GM18909 (cell line): ENCODE measurements around the gene GALNT17.
"Not testable (repeated sequence)": the region's sequence is repeated elsewhere in the genome, so short reads cannot be mapped to it uniquely, and the experiment has no call there.

Experiments
- ATAC-seq: cut with Tn5 transposase; IDR thresholded peaks from one replicate; pipeline ENCODE4 v1.9.1; 2021; ENCODE audit warnings: mild to moderate bottlenecking; ENCODE audit not compliant: unreplicated experiment, poor library complexity

Gene GALNT17

DNA sequence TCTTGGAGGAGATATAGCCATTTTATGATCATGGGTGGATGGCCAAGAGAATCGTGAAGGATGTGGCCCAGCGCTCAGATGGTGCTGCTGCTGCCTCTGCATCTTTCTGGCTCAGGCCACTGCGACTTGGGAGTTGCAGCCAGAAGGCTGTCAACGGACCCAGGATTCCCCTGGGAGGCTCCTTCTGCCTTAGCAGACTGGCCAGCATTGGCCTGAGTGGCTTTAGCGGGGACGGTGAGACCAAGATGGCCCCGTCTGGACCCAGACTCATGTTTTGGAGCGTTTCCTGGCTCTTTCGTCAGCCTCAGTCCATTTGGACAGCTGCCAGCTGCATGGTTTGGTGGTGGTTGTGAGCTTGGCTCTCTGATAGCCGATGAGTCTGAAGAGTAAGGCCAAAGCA lies 97.2 kb downstream of the GALNT17 start:
- no peak for ATAC-seq

DNA sequence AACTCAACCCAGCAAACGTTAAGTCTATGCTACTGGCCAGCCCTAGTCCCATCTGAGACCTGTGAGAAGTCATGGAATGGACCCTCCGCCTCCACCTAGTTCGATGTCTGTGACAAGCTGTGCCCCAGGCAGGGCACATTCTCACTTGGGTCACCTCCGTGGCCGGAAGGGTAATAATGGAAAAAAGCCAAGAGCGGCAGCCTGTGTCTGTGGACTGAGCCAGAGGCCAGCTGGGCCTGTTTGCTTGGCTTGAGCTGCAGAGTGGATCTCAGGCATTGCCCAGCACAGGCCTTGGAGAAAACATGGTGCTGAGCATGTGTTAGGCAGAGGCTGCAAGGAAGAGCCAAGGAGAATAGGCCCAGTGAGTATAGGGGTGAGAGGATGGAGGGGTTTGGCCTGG lies 97.8 kb downstream of the GALNT17 start:
- no peak for ATAC-seq

- ATAC-seq = no peak
Observed at GRCh38 chr7:71235253-71235652, 103.3 kb downstream of the GALNT17 start.

- no peak for ATAC-seq
Observed at GRCh38 chr7:71236230-71237105, 104.5 kb downstream of the GALNT17 start.

DNA sequence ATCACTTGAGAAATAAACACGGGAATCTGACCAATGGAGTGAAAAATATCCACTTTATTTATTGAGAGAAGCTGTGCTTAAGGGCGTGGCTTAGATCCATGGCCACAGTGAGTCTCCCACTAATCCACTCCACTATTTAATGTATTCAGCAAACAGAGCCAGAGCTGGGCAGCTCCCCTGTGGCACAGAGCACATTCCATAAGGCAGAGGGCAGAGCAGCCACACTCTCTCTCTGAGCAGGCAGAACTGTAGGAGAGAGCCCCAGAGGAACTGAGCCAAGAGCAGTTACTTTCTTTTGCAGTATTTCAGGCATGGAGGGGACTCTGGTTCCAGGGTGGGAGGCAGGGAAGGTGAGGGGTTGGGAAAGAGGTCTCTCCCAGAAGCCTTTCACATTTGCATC lies 106.0 kb downstream of the GALNT17 start:
- ATAC-seq = no peak

- no peak for ATAC-seq
Observed at GRCh38 chr7:71238581-71239295, 106.8 kb downstream of the GALNT17 start.

GRCh38 chr7:71239586-71240268 lies 107.8 kb downstream of the GALNT17 start:
- no peak for ATAC-seq

DNA sequence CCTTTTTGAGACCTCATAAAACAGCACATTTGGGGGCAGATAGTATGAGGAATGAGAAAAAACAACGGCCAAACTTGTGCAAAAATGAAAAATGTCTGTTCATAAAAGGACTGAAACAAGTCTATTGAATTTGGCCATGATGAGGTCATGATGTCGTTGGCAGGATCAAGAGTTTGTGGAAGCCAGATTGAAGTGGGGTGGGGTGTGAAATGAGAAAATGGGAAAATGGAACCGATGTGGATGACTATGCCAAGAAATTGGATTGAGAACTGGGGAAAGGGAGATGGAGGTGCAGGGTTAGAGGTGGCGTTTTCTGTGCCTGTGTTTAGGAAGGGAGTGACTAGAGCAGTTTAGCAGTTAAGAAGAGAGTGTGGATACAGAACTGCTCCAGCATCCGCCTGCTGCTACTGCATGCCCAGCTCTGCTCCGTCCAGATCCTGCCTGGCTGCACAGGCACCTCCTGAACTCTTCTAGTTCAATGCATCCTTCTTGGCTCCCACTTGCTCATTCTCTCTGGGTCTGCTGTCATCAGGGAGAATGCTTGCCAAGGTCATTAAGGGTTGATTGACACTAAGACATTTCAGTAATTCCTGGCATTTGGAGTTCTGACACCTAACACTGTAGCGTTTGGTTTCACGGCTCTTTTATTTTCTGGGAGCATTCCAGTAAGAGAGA lies 111.9 kb downstream of the GALNT17 start:
- ATAC-seq = no peak

DNA sequence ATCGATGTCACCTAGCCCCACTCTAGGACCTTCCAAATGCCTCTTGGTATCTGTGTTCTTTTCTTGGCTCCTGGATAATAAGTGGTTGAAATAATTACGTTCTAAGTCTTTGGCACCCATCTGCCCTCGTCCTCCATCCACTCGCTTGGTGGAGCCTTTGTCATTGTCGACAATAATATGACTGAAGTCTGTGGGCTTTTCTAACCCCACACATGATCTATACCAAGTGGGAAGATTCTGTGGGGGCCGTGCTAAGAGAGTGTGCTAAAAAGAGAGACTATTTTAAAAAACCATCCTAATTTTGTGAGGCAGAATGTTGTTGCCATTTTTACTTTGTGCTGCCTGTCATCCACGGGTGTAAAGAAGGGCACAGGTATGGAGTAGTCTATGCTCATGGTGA lies 113.1 kb downstream of the GALNT17 start:
- no peak for ATAC-seq

- ATAC-seq = no peak
Observed at GRCh38 chr7:71251706-71252105, 119.8 kb downstream of the GALNT17 start.

GRCh38 chr7:71254751-71255150 lies 122.8 kb downstream of the GALNT17 start:
- no peak for ATAC-seq

- no peak for ATAC-seq
Observed at GRCh38 chr7:71255537-71256178, 123.7 kb downstream of the GALNT17 start.

- ATAC-seq = no peak
Observed at GRCh38 chr7:71261066-71261465, 129.1 kb downstream of the GALNT17 start.

DNA sequence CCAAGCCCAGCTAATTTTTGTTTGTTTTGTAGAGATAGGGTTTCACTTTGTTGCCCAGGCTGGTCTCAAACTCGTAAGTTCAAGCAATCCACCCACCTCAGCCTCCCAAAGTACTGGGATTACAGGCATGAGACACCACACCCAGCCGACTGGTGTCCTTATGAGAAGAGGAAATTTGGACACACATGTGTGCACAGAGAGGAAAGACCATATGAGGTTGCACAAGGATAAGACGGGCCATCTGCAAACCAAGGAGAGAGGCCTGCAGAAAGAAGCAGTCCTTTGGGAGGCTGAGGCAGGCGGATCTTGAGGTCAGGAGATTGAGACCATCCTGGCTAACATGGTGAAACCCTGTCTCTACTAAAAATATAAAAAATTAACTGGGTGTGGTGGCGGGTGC lies 130.9 kb downstream of the GALNT17 start:
- not testable (repeated sequence) for ATAC-seq

- no peak for ATAC-seq
Observed at GRCh38 chr7:71264005-71264404, 132.1 kb downstream of the GALNT17 start.

DNA sequence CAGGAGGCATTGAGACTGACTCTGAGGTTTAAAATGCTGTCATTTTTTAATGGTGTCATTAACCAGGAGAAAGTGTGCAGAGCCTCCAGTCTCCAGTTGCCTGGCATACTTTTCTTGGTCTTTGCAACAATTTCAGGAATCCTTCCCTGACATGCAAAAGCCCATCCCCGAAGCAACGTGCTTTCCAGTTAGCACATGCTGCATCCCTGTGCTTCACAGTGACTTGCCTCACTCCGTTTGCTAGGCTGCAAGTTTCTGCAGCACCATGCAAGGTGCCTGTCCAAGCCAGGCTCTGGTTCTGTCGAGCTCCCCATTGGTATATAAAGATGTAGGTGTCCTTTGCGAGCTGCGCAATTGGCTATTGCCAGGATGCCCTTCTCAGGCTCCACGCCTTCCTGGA lies 135.0 kb downstream of the GALNT17 start:
- no peak for ATAC-seq

GRCh38 chr7:71267734-71268469 lies 136.0 kb downstream of the GALNT17 start:
- ATAC-seq = no peak

- ATAC-seq = no peak
Observed at GRCh38 chr7:71270558-71270957, 138.6 kb downstream of the GALNT17 start.

DNA sequence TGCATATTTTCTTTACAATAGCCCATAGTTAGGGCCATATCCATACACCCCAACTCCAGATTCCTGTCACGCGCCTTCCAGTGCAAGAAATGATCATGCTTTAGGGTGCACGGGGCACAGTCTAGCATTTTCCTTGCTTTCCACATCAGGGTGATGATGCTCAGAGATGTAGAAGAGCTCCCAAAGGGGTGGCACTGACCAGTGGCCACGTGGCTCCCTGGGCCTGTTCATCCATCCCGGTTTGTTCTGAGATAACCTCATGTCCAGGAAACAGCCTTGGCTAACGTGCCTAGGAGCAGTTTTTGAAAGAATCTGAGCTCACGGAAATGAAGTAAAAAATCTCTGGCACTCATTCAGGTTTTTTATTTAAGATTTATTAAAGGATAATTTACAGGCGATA lies 139.3 kb downstream of the GALNT17 start:
- no peak for ATAC-seq
